ENCODE results near the gene MROH7.

- no peak for TF ChIP-seq ZC3H4 (CRISPR knock-in tag; IDR thresholded peaks at IDR 0.05; ENCODE audit: borderline replicate concordance)
- TF ChIP-seq SMARCA5 (IDR thresholded peaks at IDR 0.05): no peak
- TF ChIP-seq SRSF3 (IDR thresholded peaks at IDR 0.05; ENCODE audit: insufficient read depth, low read length): no peak
- no peak for TF ChIP-seq ZNF174 (CRISPR knock-in tag; IDR thresholded peaks at IDR 0.05)
- TF ChIP-seq CTCF (IDR thresholded peaks at IDR 0.05 in 2 of 3, conservative IDR thresholded peaks at IDR 0.05 in 1 of 3; ENCODE audit: insufficient read depth in 2 of 3, low read depth in 1 of 3, low read length in 3 of 3): no peak
- no peak for TF ChIP-seq JUNB (CRISPR knock-in tag; conservative IDR thresholded peaks at IDR 0.05)
- TF ChIP-seq AFF4 (CRISPR knock-in tag; IDR thresholded peaks at IDR 0.05): no peak
- no peak for TF ChIP-seq HCFC1 (IDR thresholded peaks at IDR 0.05; ENCODE audit: low read depth, low read length)
- no peak for TF ChIP-seq KLF10 (CRISPR knock-in tag; IDR thresholded peaks at IDR 0.05)
- no peak for TF ChIP-seq ZBTB33 (CRISPR knock-in tag; IDR thresholded peaks at IDR 0.05)
Measured at GRCh38 chr1:54723985-54724384, 82.4 kb downstream of the MROH7 start.
